GM20431 (cell line): ENCODE measurements around the gene DNAJB12.

Source experiments
- in situ Hi-C: fragments of 300-500 bp; cut with MseI, MboI; formaldehyde crosslinking; loops from one replicate; pipeline ENCODE4 v1.15.0; 2020; ENCODE audit warnings: low sequenced_read_pairs; ENCODE audit not compliant: unreplicated experiment

Gene DNAJB12

DNA sequence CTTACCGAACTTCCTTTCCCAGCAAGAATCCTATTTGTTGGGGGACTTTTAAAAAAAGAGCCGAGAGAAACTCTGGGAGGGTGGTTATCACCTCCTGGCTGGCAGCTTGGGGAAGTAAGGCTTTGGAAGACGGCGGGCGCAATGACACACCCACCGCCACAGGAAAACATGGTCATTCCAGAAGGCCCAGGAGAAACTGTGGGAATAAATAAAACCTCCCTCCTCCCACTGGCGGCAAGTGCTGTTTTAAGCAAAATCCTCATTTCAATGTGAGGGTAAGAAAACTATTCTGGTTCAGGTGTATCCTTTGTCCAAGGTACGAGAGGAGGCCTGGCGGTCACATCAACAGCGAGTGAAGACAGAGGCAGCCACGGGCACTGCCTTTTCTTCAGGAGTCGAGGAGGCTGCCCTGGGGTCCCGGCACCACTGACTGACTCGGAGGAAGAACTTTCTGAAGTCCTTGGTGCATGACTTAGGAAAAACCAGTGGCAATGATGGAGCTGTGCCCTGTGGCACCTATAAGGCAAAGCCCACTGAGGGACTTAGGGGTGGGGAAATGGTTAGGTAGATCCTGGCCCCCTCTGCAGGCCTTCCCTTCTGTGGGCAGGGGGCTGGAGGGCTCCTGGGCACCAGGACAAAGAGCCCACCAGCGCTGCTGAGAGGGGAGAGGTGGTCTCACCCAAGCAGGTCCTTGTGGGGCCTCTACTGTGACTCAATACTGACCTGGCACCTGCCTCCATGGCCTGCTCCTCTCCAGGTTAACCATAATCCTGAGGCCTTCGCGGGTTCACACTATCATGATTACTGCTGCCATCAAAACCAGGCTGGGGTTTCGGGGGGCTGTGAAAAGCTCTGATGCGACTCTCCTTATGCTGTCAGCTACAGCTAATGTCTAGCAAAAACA, 21.4 kb downstream of the DNAJB12 start:
- in situ Hi-C loops: loop anchor here (25.0 kb wide), 3 partner anchors 96 to 371 kb away; partner anchors contain the start of gene CHST3

DNA sequence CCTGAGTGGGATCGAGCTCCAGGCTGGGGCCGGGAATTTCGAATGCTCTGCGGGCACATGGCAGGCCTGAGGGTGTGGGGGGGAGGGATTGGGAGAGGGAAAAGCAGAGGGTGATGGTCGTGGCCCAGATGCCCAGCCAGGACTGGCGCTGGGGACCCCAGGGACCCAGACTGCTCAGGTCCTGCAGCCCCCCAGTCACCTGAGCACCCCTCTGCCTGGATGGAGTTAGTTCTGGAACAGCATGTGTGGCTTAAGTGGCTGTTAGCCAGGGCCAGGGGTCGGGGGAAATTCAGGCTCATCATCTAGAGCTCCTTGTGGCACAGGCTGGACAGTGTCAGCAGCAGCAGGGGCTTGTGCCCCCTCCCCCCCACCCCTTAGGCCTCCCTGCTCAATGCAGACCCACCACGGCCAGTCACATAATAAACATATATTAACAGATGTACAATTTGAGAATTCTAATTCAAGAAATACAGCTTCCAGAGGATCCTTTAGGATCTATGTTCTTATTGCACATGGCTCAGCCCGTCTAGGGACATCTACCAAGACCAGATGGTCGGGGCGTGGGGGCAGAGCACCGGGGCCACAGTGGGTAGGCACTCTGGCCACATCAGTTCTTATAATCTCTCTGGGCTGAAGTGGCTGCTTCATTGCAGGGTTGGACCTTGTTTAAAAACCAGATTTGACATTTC, 22.2 kb downstream of the DNAJB12 start:
- in situ Hi-C loops: loop anchor here (25.0 kb wide), 3 partner anchors 95 to 370 kb away; partner anchors contain the start of gene CHST3

DNA sequence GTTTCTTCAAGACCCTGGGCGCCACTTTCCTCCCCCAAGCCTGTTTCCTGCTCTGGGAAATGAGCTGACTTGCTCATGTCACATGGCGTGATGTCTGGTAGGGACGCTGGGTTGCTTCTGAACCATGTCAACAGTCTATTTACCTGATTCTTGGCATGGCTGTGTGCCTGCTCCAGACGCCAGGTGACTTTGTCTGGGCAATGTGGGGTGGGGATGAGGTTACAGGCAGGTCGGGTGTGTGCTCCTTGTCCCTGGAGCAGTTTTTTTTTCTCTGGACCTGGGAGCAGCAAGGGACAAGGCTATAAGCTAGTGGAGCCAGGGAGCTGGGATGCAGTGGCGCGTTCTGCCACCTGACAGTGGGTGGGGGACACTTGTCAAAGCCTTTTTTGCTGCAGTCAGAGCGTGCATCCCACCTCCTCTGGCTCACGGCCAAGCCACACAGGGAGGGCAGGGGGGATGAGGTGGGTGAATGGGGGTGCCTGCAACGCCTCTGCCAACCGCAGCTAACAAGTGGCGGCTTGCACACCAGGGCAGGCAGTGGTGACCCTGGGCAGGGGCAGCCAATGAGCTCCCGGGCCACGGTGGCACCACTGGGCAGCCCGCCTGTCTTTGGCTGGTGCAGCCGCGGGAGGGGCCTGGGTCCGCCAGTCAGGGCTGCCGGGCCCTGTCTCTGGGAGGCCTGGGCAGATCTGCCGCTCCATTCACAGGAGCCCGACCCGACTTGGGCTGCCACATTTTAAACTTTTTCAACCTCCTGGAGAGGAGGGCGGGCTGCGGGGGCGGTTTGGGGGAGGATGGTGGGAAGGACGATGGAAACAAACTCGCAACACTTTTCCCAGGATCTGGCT, 22.9 kb downstream of the DNAJB12 start:
- in situ Hi-C loops: loop anchor here (25.0 kb wide), 3 partner anchors 94 to 369 kb away; partner anchors contain the start of gene CHST3

DNA sequence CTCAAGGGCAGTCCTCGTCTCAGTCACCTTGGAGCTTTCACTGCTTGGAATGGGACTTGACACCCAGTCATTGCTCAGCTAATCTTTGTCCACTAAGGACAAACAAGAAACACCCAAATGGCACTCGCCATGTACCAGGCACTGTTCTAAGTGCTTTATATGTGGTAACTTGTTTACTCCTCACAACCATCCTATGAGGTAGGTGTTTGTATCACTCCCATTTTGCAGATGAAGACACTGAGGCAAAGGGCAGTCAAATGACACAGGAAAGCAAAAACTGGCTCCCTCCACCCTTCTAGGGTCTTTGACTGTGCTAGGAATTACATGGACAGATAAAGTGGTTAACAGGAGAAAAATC, 24.7 kb downstream of the DNAJB12 start:
- in situ Hi-C loops: loop anchor here (25.0 kb wide), 3 partner anchors 93 to 368 kb away; partner anchors contain the start of gene CHST3

DNA sequence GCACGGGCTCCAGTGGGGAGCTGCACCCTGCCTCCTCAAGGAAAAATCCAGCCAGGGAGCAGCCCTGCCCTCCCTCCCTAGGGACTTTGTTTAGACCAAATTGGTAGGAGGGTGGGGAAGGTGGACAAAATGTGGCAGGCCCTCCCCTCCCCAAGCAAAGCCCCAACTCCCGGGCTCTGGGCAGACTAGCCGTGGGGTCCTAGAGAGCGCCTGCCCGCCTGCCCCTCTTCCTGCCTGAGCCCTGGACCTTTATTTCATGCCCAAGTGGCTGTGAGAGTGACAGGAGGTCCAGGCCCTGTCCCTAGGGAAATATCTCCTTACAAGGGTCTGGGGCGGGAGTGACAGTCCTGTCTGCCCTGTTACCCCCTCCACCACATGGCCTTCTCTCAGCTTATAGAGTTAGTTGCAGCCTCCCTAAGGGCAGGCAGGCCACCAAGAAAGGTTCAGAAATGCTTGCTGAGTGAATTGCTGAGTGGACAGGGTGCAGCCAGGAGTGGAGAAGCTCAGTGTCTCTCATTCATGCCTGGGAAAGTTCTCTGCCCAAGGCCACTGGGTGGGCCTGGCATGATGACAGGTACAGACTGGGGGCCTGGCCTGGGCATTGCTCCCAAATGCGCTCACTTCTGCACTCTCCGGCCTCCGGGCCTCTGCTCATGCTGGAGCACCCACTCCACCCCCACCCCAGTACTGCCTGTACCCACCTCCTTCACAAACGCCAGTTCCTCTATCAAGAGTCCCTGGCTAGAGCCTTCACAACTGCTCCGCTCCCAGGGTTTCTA, 25.2 kb downstream of the DNAJB12 start:
- in situ Hi-C loops: loop anchor here (25.0 kb wide), 3 partner anchors 92 to 367 kb away; partner anchors contain the start of gene CHST3

DNA sequence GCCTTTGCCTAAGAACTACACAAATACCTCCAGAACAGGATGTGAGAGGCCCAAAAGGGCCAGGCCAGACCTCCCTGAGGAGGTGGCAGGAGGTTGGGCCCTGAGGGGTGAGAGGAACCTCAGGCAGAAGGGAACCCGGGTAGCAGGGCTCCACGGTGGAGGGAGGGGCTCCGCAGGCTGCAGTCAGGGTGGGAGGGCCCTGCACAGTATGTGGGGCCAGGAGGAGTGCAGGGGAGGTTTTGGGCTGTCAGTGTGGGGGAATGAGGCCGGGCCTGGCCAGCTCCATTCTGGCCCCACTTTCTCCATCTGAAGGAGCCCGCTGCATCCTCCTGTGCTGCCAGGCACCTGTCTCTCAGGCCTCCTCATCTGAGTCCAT, 25.9 kb downstream of the DNAJB12 start:
- in situ Hi-C loops: loop anchor here (25.0 kb wide), 3 partner anchors 92 to 367 kb away; partner anchors contain the start of gene CHST3

DNA sequence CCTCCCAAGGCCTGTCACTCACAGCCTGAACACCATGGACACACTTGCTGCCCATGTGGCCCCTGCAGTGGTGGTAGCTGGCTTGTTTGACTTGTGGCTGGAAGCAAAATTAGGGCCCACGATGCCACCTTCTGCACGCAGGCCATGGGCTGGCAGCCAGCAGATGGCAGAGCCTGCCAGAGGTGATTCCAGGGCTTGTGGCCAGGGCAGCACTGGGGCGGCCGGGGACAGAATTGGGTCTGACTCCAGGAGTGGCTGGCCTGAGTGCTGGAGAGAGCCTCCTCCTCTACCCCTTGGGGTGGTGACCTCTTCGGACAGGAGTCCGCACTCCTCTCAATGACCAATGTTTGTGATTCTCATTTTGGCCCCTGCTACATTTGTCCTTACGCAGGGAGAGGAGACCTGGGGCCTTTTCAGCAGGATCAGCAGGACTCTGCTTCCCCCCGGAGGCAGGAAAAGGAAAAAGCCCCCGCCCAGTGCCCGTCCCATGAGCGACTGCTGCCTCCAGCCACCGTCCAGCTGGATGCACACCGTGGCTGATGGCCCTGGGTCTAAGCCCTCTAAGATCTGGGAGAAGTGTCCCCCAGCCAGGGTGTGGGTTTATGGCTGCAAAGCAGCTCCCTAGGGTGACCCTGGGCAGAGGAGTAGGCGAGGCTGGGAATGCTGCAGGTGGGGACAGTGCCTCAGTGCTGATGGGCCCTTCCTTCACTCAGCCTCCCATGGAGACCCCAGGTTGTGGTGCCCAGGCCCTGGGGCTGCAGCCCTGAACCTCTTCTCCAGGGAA, 26.5 kb downstream of the DNAJB12 start:
- in situ Hi-C loops: loop anchor here (25.0 kb wide), 3 partner anchors 91 to 366 kb away; partner anchors contain the start of gene CHST3

DNA sequence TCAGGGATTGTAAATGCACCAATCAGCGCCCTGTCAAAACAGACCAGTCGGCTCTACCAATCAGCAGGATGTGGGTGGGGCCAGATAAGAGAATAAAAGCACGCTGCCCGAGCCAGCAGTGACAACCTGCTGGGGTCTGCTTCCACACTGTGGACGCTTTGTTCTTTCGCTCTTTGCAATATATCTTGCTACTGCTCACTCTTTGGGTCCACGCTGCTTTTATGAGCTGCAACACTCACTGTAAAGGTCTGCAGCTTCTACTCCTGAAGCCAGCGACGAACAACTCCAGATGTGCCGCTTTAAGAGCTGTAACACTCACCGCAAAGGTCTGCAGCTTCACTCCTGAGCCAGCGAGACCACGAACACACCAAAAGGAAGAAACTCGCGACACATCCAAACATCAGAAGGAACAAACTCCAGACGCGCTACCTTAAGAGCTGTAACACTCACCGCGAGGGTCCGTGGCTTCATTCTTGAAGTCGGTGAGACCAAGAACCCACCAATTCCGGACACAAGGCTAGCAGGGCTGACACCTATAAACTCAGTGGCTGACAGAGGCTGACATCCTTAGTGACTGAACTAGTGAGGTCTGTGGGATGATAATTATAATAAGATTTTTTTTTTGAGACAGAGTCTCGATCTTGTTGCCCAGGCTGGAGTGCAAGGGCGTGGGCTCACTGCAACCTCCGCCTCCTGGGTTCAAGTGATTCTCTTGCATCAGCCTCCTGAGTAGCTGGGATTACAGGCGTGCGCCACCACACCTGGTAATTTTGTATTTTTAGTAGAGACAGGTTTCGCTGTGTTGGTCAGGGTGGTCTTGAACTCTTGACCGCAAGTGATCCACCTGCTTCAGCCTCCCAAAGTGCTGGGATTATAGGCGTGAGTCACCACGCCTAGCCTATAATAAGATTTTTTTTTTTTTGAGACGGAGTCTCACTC, 27.8 kb downstream of the DNAJB12 start:
- in situ Hi-C loops: loop anchor here (25.0 kb wide), 3 partner anchors 90 to 365 kb away; partner anchors contain the start of gene CHST3

DNA sequence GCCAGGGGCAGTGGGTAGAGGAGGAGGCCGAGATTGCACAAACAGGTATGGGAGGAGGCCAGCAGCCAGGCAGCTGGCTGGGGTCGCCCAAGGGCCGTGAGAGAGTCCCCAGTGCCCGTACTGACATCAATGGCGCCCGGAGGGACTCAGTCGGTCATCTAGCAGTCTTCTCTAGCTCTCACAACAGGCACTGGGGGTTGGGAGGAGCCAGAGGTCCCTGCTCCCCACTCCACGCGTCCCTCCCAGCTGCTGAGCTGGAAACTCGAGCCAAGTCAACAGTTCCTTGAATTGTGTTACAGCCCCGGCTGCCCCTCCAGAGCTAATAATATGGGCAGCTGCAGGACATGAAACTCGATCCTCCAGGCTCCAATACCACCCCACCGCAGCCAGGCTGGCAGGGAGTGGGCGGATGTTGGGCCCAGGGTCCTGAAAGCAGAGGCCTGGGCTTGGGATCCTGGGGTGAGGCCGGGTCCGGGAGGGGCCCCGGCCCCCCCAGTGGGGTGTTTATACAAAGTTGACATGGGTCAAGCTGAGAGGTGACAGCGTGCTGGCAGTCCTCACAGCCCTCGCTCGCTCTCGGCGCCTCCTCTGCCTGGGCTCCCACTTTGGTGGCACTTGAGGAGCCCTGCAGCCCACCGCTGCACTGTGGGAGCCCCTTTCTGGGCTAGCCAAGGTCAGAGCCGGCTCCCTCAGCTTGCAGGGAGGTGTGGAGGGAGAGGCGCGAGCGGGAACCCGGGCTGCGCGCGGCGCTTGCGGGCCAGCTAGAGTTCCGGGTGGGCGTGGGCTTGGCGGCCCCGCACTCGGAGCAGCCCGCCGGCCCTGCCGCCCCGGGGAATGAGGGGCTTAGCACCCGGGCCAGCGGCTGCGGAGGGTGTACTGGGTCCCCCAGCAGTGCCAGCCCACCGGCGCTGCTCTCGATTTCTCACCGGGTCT, 29.2 kb downstream of the DNAJB12 start:
- in situ Hi-C loops: loop anchor here (25.0 kb wide), 3 partner anchors 88 to 363 kb away; partner anchors contain the start of gene CHST3

DNA sequence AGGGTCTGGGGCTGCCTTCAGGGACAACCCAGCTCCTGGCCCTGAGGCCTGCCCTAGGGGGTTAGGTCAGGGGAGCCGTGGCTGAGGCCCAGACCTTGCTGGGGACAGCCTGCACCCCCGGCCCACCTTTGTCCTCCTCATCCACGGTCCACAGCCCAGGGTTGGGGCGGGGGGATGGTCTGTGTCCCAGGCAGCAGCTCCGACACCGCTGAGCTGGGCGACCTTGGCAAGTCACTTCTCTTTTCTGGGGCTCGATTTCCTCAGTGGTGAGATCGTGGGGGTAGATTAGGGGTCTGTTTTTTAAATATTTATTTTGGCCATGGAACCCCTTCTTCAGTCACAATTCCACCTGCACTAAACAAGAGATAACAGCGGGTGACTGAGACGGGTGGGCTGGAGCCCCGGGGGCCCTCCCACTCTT, 30.9 kb downstream of the DNAJB12 start:
- in situ Hi-C loops: no loop called here

DNA sequence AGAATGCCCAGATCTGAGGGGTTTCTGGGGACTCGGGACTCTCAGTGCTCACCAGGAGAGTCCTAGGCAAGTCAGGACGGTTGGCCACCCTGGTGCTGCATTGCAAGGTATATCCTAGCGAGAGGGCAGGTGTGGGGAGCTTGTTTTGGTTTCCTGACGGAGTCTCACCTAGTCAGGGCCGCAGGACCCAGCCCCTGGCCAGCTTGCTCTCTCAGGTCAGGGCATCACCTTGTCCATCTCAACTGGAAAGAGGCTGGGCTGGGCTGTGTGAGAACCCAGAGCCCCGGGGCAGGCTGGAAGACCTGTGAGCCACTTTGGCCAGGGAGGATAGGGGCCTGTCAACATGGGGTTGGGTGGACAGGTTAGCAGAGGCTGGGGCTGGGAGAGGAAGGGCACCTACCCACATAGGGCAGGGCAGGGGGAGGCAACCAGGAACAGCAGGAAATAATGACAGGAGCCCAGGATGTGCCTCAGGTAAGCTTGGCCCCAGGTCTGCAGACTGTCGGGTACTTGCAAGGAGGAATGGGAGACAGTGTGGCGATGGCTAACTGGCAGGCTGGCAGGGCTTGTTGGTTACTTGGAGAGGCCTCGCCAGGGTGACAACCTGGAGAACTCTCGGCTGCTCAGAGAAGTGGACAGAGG, 31.5 kb downstream of the DNAJB12 start:
- in situ Hi-C loops: no loop called here

DNA sequence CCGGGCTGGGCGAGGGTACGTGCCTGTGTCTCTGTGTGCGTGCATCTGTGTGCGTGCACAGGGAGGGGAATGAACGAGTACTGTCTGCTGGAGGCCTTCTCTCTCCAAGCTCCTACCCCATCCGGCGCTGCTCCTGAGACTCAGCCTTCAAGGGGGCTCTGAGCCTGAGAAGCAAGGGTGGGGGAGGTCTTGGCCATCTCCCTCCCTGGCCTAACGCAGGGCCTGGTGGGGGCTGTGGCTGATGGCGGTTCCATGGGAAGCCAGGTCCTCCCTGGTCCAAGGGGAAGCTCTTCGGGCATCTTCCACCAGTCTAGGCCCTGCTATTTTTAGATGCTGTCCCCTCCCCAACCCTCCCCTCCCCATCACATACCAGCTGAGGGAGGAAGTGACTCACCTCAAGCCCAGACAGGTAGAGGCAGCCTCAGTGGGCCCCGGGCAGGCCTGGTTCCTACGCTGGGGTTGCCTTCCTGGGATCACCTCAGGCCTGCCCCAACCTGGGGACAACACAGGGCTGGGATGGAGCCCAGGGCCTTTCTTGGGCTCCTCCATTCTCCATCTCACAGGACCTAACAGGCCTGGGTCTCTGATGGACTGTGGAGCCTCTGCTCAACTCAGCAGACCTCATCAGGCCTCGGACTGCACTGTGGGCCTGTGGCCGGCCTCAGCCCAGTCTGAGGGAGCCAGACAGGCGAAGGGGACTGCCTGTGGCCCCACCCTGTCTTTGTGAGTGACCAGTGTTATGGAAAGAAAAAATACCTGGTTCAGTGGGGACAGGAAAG, 32.2 kb downstream of the DNAJB12 start:
- in situ Hi-C loops: no loop called here

DNA sequence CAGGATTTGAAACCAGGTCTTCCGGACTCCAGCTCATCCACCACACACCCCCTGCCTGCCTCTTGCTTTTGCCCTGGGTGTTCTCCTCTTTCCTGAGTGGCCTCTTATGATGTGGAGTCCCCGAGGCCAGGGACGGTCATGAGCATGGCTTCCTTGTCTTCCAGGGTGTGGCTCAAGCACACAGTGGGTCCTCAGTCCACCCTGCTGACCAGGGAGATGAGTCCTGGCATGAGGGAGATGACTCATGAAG, 32.8 kb downstream of the DNAJB12 start:
- in situ Hi-C loops: no loop called here

DNA sequence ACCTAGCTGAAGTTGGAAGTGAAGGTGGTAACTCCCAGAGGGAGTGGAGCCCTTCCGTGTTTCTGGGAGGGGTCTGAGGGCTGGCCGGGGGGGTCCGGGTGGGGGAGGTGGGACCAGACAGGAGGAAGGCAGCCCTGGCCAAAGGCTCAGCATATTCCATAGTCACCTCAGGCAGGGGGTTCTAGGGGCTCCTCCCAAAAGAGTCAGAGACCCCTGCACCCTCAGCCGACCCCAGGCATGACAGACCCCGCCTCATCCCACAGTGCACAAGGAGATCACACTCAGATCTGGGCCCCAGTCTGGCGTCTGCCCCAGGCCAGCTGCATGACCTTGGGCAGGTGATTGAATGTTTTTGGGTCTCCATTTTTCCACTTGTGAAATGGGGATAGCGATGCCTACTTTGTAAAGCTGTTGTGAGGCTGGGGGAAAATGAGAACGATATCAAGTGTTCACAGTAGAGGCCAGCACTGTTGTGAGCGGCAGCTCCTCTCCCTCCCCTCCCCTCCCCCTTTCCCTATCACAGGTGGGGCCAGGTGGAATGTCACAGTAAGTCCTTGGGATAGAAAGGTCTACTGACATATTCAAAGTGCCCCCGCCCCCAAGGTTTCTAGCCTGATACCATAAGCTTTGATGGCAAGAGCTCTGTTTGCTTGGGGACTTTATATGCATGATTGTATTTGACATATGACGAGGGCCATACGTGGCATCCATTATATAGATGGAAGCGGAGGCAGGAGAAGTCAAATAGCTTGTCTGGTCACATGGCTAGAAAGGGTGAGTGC, 33.3 kb downstream of the DNAJB12 start:
- in situ Hi-C loops: no loop called here
